ENCODE measurements around the gene RUNX1.

The RUNX1 gene

GRCh38 chr21:34864370-34865149, 184.5 kb downstream of the RUNX1 start:
- H3K27ac ChIP-seq (ENCODE audit: low read depth, low read length, severe bottlenecking): no peak overlapping the region
- WGBS, 2 experiments (ENCODE audit: insufficient coverage in 2 of 2): 89 to 98% methylated on average over 7 to 8 of the region's 8 CpGs

GRCh38 chr21:34862951-34863350, 186.2 kb downstream of the RUNX1 start:
- peaks cover 16% of the 10 kb centered on the region for H3K4me1 ChIP-seq (ENCODE audit: control insufficient read depth, insufficient read depth, low read length, poor library complexity, severe bottlenecking)
- peaks cover 64% of the 10 kb centered on the region for H3K36me3 ChIP-seq (ENCODE audit: control insufficient read depth, insufficient read depth, low read length)
- no peak overlapping the region for H3K27ac ChIP-seq (ENCODE audit: low read depth, low read length, severe bottlenecking)
- no peak overlapping the region for H3K4me3 ChIP-seq (ENCODE audit: extremely low read depth, insufficient read depth, low read length, poor library complexity, severe bottlenecking)
- no peaks in the 10 kb centered on the region for H3K9me3 ChIP-seq (ENCODE audit: control insufficient read depth, low read length)
- WGBS, 2 experiments (ENCODE audit: insufficient coverage in 2 of 2): 94 to 97% methylated on average over 2 to 3 of the region's 3 CpGs

More at GRCh38 chr21:34864370-34865149, 184.5 kb downstream of the RUNX1 start:
- peaks cover 16% of the 10 kb centered on the region for H3K4me1 ChIP-seq (ENCODE audit: control insufficient read depth, insufficient read depth, low read length, poor library complexity, severe bottlenecking)
- peaks cover 65% of the 10 kb centered on the region for H3K36me3 ChIP-seq (ENCODE audit: control insufficient read depth, insufficient read depth, low read length)
- H3K4me3 ChIP-seq (ENCODE audit: extremely low read depth, insufficient read depth, low read length, poor library complexity, severe bottlenecking): no peak overlapping the region
- no peaks in the 10 kb centered on the region for H3K9me3 ChIP-seq (ENCODE audit: control insufficient read depth, low read length)

DNA sequence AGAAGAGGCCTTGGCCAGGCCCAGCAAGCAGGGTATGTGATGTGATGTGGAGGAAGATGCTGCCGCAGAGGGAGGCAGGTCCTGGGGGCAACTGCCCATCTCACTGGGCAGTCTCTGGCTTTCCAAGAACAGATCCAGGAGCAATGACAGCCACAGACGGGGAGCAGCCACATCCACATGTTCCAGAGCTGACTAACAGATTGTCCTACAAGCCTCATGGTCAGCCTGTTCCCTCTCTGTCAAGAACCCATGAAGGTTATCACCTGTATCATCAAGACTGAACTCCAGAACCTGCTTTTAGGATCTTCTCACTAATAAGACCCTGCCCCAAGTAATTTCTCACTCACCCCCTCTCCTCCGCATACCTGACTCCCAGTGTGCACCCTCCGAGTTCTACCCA, 187.8 kb downstream of the RUNX1 start:
- Histone ChIP-seq H3K27ac (ENCODE audit: low read depth, low read length, severe bottlenecking) (no peak overlapping the region), H3K36me3 (ENCODE audit: control insufficient read depth, insufficient read depth, low read length) (peaks cover 77% of the 10 kb centered on the region), H3K4me3 (ENCODE audit: extremely low read depth, insufficient read depth, low read length, poor library complexity, severe bottlenecking) (no peak overlapping the region), H3K4me1 (ENCODE audit: control insufficient read depth, insufficient read depth, low read length, poor library complexity, severe bottlenecking) (peaks cover 7% of the 10 kb centered on the region), H3K9me3 (ENCODE audit: control insufficient read depth, low read length) (no peaks in the 10 kb centered on the region)
- 95 to 98% methylated on average over 4 of the region's 4 CpGs for WGBS, 2 experiments (ENCODE audit: insufficient coverage in 2 of 2)

- WGBS, 2 experiments (ENCODE audit: insufficient coverage in 2 of 2): 100% methylated on average over 1 of the region's 5 CpGs; no CpG with 5 or more reads in 1 of the 2 experiments
- Histone ChIP-seq H3K36me3 (ENCODE audit: control insufficient read depth, insufficient read depth, low read length) (peaks cover 86% of the 10 kb centered on the region), H3K27ac (ENCODE audit: low read depth, low read length, severe bottlenecking) (no peak overlapping the region)
These were observed 189.0 kb downstream of the RUNX1 start for GRCh38 chr21:34859976-34860653.

DNA sequence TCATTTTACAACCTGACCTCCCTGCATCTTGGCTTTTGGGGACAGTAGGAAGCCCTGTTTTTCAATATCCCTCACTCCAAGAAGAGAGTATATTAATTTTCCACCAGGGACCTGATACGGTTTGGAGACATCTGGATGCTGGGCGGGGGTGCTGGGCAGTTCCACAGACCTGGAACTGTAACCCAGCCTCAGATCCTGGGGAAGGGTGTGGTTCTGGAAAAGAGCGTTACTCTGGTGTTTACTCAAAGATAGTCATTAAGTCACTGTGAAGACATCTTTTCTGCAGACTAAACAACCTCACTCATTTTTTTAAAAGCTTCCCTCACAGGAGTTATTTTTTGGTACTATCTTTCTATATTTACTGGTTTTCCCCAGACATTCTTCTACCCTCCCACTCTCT, 190.5 kb downstream of the RUNX1 start:
- no peaks in the 10 kb centered on the region for H3K9me3 ChIP-seq (ENCODE audit: control insufficient read depth, low read length)
- peaks cover 80% of the 10 kb centered on the region for H3K36me3 ChIP-seq (ENCODE audit: control insufficient read depth, insufficient read depth, low read length)
- no peaks in the 10 kb centered on the region for H3K4me1 ChIP-seq (ENCODE audit: control insufficient read depth, insufficient read depth, low read length, poor library complexity, severe bottlenecking)
- 86 to 100% methylated on average over 1 of the region's 3 CpGs for WGBS, 2 experiments (ENCODE audit: insufficient coverage in 2 of 2)
- no peak overlapping the region for H3K27ac ChIP-seq (ENCODE audit: low read depth, low read length, severe bottlenecking)
- H3K4me3 ChIP-seq (ENCODE audit: extremely low read depth, insufficient read depth, low read length, poor library complexity, severe bottlenecking): no peak overlapping the region

More at GRCh38 chr21:34859976-34860653, 189.0 kb downstream of the RUNX1 start:
- no peaks in the 10 kb centered on the region for H3K9me3 ChIP-seq (ENCODE audit: control insufficient read depth, low read length)
- no peak overlapping the region for H3K4me3 ChIP-seq (ENCODE audit: extremely low read depth, insufficient read depth, low read length, poor library complexity, severe bottlenecking)
- no peaks in the 10 kb centered on the region for H3K4me1 ChIP-seq (ENCODE audit: control insufficient read depth, insufficient read depth, low read length, poor library complexity, severe bottlenecking)

DNA sequence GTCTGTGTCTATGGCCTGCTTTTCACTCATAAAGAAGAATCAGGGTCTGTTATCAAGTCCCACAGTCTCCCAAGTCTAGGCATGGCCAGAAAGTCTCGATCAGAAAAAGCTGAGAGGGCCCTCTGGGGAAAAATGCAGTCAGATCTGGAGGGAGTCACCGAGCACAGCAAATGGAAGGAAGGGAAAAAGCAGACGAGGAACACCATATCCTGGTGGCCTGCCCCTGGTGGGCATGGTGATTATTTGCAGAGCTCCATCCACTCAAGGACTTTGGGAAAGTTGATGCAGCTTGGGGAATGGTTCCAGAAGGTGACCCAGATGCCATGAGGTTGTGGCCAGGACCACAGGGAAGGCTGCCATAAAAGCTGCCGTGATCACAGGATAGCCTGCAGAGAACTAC, 191.2 kb downstream of the RUNX1 start:
- 69 to 84% methylated on average over 3 of the region's 4 CpGs for WGBS, 2 experiments (ENCODE audit: insufficient coverage in 2 of 2)
- H3K36me3 ChIP-seq (ENCODE audit: control insufficient read depth, insufficient read depth, low read length): peaks cover 80% of the 10 kb centered on the region
- H3K4me1 ChIP-seq (ENCODE audit: control insufficient read depth, insufficient read depth, low read length, poor library complexity, severe bottlenecking): peaks cover 6% of the 10 kb centered on the region
- H3K4me3 ChIP-seq (ENCODE audit: extremely low read depth, insufficient read depth, low read length, poor library complexity, severe bottlenecking): no peak overlapping the region
- no peak overlapping the region for H3K27ac ChIP-seq (ENCODE audit: low read depth, low read length, severe bottlenecking)
- H3K9me3 ChIP-seq (ENCODE audit: control insufficient read depth, low read length): no peaks in the 10 kb centered on the region

DNA sequence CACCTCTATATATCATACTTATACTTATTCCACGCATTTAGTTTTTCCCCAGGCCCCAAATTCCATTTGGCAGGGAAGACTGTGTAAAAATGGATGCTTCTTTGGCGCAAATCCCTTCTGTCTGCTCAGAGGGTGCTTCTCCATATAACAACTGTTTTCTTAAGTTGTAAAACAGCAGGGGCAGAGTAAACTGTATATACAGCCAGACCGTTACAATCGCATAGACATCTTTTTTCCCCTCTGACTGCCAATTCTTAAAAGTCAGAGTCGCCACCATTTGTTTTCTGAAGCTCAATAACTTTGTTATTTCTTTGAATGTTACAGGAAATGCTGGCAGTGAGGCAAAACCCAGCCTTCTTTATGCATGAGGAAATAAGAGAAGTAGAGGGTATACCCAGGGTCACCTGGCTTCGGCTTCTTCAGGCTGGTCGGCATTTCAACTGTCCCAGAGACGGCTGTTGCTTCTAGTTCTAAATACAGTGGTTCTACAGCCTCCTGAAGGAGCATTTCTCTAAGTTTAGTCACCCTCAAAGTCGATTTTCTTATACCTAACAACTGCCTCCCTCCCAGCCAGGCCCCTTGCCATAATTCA, 191.9 kb downstream of the RUNX1 start:
- WGBS, 2 experiments (ENCODE audit: insufficient coverage in 2 of 2): 76 to 91% methylated on average over 3 of the region's 9 CpGs
- H3K4me1 ChIP-seq (ENCODE audit: control insufficient read depth, insufficient read depth, low read length, poor library complexity, severe bottlenecking): peaks cover 12% of the 10 kb centered on the region
- no peaks in the 10 kb centered on the region for H3K9me3 ChIP-seq (ENCODE audit: control insufficient read depth, low read length)
- no peak overlapping the region for H3K4me3 ChIP-seq (ENCODE audit: extremely low read depth, insufficient read depth, low read length, poor library complexity, severe bottlenecking)
- H3K36me3 ChIP-seq (ENCODE audit: control insufficient read depth, insufficient read depth, low read length): peaks cover 74% of the 10 kb centered on the region
- H3K27ac ChIP-seq (ENCODE audit: low read depth, low read length, severe bottlenecking): no peak overlapping the region

GRCh38 chr21:34852448-34852847, 196.7 kb downstream of the RUNX1 start:
- H3K36me3 ChIP-seq (ENCODE audit: control insufficient read depth, insufficient read depth, low read length): peaks cover 67% of the 10 kb centered on the region
- WGBS, 2 experiments (ENCODE audit: insufficient coverage in 2 of 2): 29 to 54% methylated on average over 1 to 3 of the region's 3 CpGs
- H3K27ac ChIP-seq (ENCODE audit: low read depth, low read length, severe bottlenecking): no peak overlapping the region
- H3K4me3 ChIP-seq (ENCODE audit: extremely low read depth, insufficient read depth, low read length, poor library complexity, severe bottlenecking): no peak overlapping the region
- H3K4me1 ChIP-seq (ENCODE audit: control insufficient read depth, insufficient read depth, low read length, poor library complexity, severe bottlenecking): peaks cover 23% of the 10 kb centered on the region
- no peaks in the 10 kb centered on the region for H3K9me3 ChIP-seq (ENCODE audit: control insufficient read depth, low read length)

- H3K27ac ChIP-seq (ENCODE audit: low read depth, low read length, severe bottlenecking): no peak overlapping the region
- H3K36me3 ChIP-seq (ENCODE audit: control insufficient read depth, insufficient read depth, low read length): peaks cover 47% of the 10 kb centered on the region
- peaks cover 38% of the 10 kb centered on the region for H3K4me1 ChIP-seq (ENCODE audit: control insufficient read depth, insufficient read depth, low read length, poor library complexity, severe bottlenecking)
- H3K4me3 ChIP-seq (ENCODE audit: extremely low read depth, insufficient read depth, low read length, poor library complexity, severe bottlenecking): no peak overlapping the region
- no peaks in the 10 kb centered on the region for H3K9me3 ChIP-seq (ENCODE audit: control insufficient read depth, low read length)
- 91% methylated on average over 10 to 11 of the region's 11 CpGs for WGBS, 2 experiments (ENCODE audit: insufficient coverage in 2 of 2)
These were observed 198.9 kb downstream of the RUNX1 start for GRCh38 chr21:34850166-34850690.

DNA sequence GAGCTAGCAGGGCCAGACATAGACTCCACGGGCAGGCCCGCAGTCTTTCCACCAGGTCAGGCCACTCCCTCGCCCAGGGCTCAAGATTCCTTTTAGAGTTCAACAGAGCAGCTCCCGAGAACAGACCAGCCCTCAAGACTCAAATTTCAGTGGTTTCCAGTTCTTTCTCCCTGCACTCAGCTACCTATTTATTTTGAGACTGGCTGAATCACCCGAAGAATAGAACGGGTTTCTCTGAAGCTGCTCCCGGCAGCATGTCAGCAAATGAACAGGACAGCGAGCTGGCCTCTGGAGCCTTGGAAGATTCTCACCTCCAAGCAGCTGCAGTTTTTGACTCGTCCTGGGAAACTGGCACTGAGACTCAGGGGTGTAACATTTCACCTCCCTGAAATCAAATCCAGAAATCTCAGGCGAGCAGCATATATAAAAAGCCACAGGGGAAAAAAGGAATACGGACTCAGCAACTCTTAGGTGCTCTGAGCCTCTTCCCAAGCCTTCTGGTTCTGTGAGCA, 202.4 kb downstream of the RUNX1 start:
- H3K4me1 ChIP-seq (ENCODE audit: control insufficient read depth, insufficient read depth, low read length, poor library complexity, severe bottlenecking): peaks cover 34% of the 10 kb centered on the region
- H3K36me3 ChIP-seq (ENCODE audit: control insufficient read depth, insufficient read depth, low read length): peaks cover 51% of the 10 kb centered on the region
- no peak overlapping the region for H3K4me3 ChIP-seq (ENCODE audit: extremely low read depth, insufficient read depth, low read length, poor library complexity, severe bottlenecking)
- 35 to 39% methylated on average over 9 of the region's 11 CpGs for WGBS, 2 experiments (ENCODE audit: insufficient coverage in 2 of 2)
- peak overlapping the region; percentile 86 for H3K27ac ChIP-seq (ENCODE audit: low read depth, low read length, severe bottlenecking)
- H3K9me3 ChIP-seq (ENCODE audit: control insufficient read depth, low read length): no peaks in the 10 kb centered on the region
